ENCODE results near the gene RUFY3. TPM values are rescaled to one million over a fixed set of nuclear protein-coding genes. Genes with fewer than 3 reads are reported as not detected.
"Not testable (repeated sequence)": the region's sequence is repeated elsewhere in the genome, so short reads cannot be mapped to it uniquely, and the experiment has no call there.

RUFY3 gene
- total and polyA plus RNA-seq, 2 of the 4 experiments (the other 2 are of a cell fraction): 19.6 to 28.9 TPM

DNA sequence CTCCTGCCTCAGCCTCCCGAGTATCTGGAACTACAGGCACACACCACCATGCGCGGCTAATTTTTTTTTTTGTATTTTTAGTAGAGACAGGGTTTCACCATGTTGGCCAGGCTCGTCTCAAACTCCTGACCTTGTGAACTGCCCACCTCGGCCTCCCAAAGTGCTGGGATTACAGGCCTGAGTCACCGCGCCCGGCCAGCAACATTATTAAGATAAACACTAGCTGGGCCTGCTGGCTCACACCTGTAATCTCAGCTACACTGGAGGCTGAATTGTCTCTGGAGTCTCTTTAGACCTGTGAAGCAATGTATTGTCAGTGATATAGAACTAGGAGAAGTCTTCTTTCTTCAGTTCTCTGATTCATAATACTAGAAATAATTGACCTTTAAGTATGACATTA lies 23.3 kb upstream of the RUFY3 start:
- H3K9ac ChIP-seq (ENCODE audit: low read depth, low read length); H2AK5ac ChIP-seq (ENCODE audit: low read depth, low read length); H4K8ac ChIP-seq (ENCODE audit: low read depth in 2 of 2, low read length in 2 of 2); H3K9me3 ChIP-seq (ENCODE audit: control insufficient read depth, insufficient read depth, low read length); DNase-seq; BruUV-seq (replicated peaks); H3K23ac ChIP-seq (ENCODE audit: low read depth, low read length); H3K56ac ChIP-seq (ENCODE audit: extremely low read depth, insufficient read depth, low read length); ATAC-seq (ENCODE audit: low read depth); H3K4me2 ChIP-seq (ENCODE audit: low read depth, low read length); H2AFZ ChIP-seq (replicated peaks; ENCODE audit: low read length, poor library complexity); POLR2A ChIA-PET (ENCODE audit: unreplicated experiment); H4K91ac ChIP-seq (ENCODE audit: insufficient read depth, low read depth, low read length); H3K9me1 ChIP-seq (ENCODE audit: insufficient read depth, low read length); H3K27me3 ChIP-seq (ENCODE audit: control insufficient read depth, insufficient read depth, low read length); H3K27ac ChIP-seq (ENCODE audit: insufficient read depth, low read length); H2BK15ac ChIP-seq (ENCODE audit: low read depth, low read length); H2BK5ac ChIP-seq (ENCODE audit: low read depth, low read length, poor library complexity, severe bottlenecking); H2BK120ac ChIP-seq (ENCODE audit: low read depth, low read length); H3K36me3 ChIP-seq (ENCODE audit: control insufficient read depth, insufficient read depth, low read length); dilution Hi-C loops (cut with HindIII; ENCODE audit: low sequenced_read_pairs, unreplicated experiment); H4K5ac ChIP-seq (ENCODE audit: low read depth, low read length); CTCF ChIA-PET; H3K4me1 ChIP-seq (ENCODE audit: control insufficient read depth, insufficient read depth, low read length); H3K4me3 ChIP-seq (ENCODE audit: insufficient read depth, low read depth, low read length); in situ Hi-C loops (cut with MboI; ENCODE audit: low sequenced_read_pairs); H3K4ac ChIP-seq (ENCODE audit: low read depth, low read length); H3K18ac ChIP-seq (ENCODE audit: low read depth, low read length); H4K20me1 ChIP-seq (ENCODE audit: insufficient read depth, low read length); intact Hi-C loops (cut with micrococcal nuclease); H3K14ac ChIP-seq (replicated peaks; ENCODE audit: low read depth, low read length); H2AK9ac ChIP-seq (replicated peaks; ENCODE audit: low read depth, low read length, poor library complexity); H2BK20ac ChIP-seq (ENCODE audit: low read depth, low read length); H3K79me1 ChIP-seq (ENCODE audit: low read depth in 1 of 2, low read length in 2 of 2): not testable (repeated sequence)
- no CpG with 5 or more reads among the region's 8 CpGs for WGBS, 2 experiments (ENCODE audit: extremely low coverage in 2 of 2, insufficient read length in 1 of 2)

Measured in IMR-90 (cell line).